ENCODE measurements around the gene CCL25. TPM values are rescaled to one million over a fixed set of nuclear protein-coding genes. Genes with fewer than 3 reads are reported as not detected.

Gene CCL25
- total RNA-seq, 4 donors from 2014 or later, result not detected

DNA sequence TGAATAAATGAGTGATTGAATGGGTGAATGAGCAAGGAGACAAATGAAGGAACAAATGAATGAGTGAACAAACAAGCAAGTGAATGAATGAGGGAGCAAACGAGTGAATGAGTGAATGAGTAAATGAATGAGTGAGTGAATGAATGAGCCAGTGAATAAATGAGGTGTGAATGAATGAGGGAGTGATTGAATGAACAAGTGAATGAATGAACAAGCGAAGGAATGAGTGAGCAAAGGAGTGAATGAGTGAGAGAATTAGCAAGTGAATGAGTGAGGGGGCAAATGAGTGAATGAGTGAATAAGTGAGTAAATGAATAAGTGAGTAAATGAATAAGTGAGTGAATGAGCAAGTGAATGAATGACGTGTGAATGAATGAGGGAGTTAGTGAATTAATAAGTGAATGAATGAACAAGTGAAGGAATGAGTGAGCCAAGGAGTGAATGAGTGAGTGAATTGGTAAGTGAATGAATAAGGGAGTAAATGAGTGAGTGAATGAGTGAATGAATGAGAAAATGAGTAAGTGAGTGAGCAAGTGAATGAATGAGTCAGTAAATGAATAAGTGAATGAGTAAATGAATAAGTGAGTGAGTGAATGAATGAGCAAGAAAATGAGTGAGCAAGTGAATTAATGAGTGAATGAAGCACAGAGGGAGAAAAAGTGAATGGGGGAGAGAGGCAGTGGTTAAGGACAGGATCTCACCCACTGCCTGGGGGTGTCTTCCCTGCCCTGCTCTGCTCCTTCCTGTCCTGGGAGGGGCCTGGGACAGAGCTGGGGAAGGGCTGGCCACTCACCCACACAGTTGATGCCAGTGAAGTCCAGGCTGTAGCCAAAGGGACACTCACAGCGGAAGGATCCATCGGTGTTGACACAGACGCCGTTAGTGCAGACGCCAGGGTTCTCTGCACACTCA lies 36.4 kb downstream of the CCL25 start:
- Histone ChIP-seq H3K27ac (no peak overlapping the region), H3K9me3 (no peaks in the 10 kb centered on the region), H3K4me1 (no peaks in the 10 kb centered on the region), H3K27me3 (peaks cover 5% of the 10 kb centered on the region), H3K36me3 (no peaks in the 10 kb centered on the region), H3K4me3 (no peak overlapping the region)
- no peak for DNase-seq (ENCODE audit: low spot score in 2 of 2)
- no peak for TF ChIP-seq EP300 (IDR thresholded peaks at IDR 0.05)
- TF ChIP-seq POLR2A (IDR thresholded peaks at IDR 0.05), result no peak
- TF ChIP-seq, protein P1, sequence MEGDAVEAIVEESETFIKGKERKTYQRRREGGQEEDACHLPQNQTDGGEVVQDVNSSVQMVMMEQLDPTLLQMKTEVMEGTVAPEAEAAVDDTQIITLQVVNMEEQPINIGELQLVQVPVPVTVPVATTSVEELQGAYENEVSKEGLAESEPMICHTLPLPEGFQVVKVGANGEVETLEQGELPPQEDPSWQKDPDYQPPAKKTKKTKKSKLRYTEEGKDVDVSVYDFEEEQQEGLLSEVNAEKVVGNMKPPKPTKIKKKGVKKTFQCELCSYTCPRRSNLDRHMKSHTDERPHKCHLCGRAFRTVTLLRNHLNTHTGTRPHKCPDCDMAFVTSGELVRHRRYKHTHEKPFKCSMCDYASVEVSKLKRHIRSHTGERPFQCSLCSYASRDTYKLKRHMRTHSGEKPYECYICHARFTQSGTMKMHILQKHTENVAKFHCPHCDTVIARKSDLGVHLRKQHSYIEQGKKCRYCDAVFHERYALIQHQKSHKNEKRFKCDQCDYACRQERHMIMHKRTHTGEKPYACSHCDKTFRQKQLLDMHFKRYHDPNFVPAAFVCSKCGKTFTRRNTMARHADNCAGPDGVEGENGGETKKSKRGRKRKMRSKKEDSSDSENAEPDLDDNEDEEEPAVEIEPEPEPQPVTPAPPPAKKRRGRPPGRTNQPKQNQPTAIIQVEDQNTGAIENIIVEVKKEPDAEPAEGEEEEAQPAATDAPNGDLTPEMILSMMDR (IDR thresholded peaks at IDR 0.05), result no peak
- no peak for TF ChIP-seq POLR2AphosphoS5 (IDR thresholded peaks at IDR 0.05)
- WGBS, result 87% methylated on average over 5 of the region's 8 CpGs

GRCh38 chr19:8089664-8090601 lies 37.4 kb downstream of the CCL25 start:
- Histone ChIP-seq H3K27me3 (peaks cover 5% of the 10 kb centered on the region), H3K4me1 (no peaks in the 10 kb centered on the region), H3K27ac (no peak overlapping the region), H3K36me3 (no peaks in the 10 kb centered on the region), H3K4me3 (no peak overlapping the region), H3K9me3 (peaks cover 2% of the 10 kb centered on the region)
- no peak for DNase-seq (ENCODE audit: low spot score in 2 of 2)
- WGBS, result 90% methylated on average over 9 of the region's 19 CpGs
- TF ChIP-seq EP300 (IDR thresholded peaks at IDR 0.05) (no peak), POLR2A (IDR thresholded peaks at IDR 0.05) (no peak), POLR2AphosphoS5 (IDR thresholded peaks at IDR 0.05) (no peak)
- TF ChIP-seq, protein P1 (IDR thresholded peaks at IDR 0.05), result no peak

DNA sequence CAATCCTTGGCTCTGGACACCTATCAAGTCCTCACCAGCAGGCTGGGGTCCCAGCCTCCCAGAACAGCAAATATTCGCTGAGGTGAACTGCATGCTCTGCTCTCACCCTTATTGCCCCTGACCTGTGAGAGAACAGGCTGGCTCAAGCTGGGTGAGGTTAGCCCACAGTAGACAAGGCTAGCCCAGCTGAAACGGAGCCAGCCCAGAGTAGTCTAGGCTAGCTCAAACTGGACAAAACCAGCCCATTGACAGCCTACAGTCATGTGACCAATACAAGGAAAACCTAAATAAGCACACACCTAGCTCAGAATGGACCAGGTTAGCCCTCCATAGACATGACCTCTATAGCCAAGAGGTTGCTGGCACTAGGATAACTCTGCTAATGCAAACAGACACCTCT lies 38.4 kb downstream of the CCL25 start:
- peaks cover 10% of the 10 kb centered on the region for H3K9me3 ChIP-seq
- H3K4me3 ChIP-seq, result no peak overlapping the region
- no peak overlapping the region for H3K27ac ChIP-seq
- 89% methylated on average over 2 of the region's 2 CpGs for WGBS
- TF ChIP-seq, protein P1 (IDR thresholded peaks at IDR 0.05), result no peak
- TF ChIP-seq POLR2AphosphoS5 (IDR thresholded peaks at IDR 0.05) (no peak), POLR2A (IDR thresholded peaks at IDR 0.05) (no peak), EP300 (IDR thresholded peaks at IDR 0.05) (no peak)
- no peaks in the 10 kb centered on the region for H3K4me1 ChIP-seq
- H3K36me3 ChIP-seq, result no peaks in the 10 kb centered on the region
- DNase-seq (ENCODE audit: low spot score in 2 of 2), result no peak
- H3K27me3 ChIP-seq, result peaks cover 5% of the 10 kb centered on the region

DNA sequence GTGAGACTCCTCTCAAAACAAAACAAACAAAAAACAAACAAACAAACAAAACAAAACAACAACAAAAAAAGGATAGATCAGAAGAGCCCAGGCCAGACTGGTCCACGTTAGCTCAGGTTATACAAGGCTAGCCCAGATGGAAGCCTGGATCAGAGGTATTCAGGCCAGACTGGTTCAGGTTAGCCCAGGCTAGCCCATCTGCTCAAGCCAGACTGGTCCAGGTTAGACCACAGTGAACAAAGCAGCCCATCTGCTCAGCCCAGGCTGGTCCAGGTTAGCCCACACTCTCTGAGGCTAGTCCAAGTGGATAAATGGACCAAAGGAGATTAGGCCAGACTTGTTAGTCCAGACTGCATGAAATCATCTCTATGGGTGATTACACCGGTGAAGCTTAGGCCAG lies 41.2 kb downstream of the CCL25 start:
- H3K9me3 ChIP-seq, result peaks cover 22% of the 10 kb centered on the region
- H3K4me1 ChIP-seq, result no peaks in the 10 kb centered on the region
- no peak for DNase-seq (ENCODE audit: low spot score in 2 of 2)
- no peak overlapping the region for H3K4me3 ChIP-seq
- no peak overlapping the region for H3K27ac ChIP-seq
- TF ChIP-seq POLR2AphosphoS5 (IDR thresholded peaks at IDR 0.05) (no peak), POLR2A (IDR thresholded peaks at IDR 0.05) (no peak), EP300 (IDR thresholded peaks at IDR 0.05) (no peak)
- TF ChIP-seq, protein P1 (IDR thresholded peaks at IDR 0.05), result no peak
- H3K36me3 ChIP-seq, result no peaks in the 10 kb centered on the region
- no peaks in the 10 kb centered on the region for H3K27me3 ChIP-seq
- 95% methylated on average over 2 of the region's 2 CpGs for WGBS

Data from suprapubic skin (tissue), 4 donors.